ENCODE results near the gene CAPNS1. TPM values are rescaled to one million over a fixed set of nuclear protein-coding genes. Genes with fewer than 3 reads are reported as not detected.
"Not testable (repeated sequence)": the region's sequence is repeated elsewhere in the genome, so short reads cannot be mapped to it uniquely, and the experiment has no call there.

Gene CAPNS1
- total RNA-seq, 2 experiments from 2014 or later = 167 to 177 TPM

- H3K9me3 ChIP-seq (ENCODE audit: control insufficient read depth in 1 of 2, insufficient read depth in 1 of 2, low read length in 2 of 2) = no peaks in the 10 kb centered on the region
- H3K4me3 Mint-ChIP-seq = no peak overlapping the region
- H3K27ac ChIP-seq (ENCODE audit: low read depth in 1 of 2, low read length in 2 of 2) = no peak overlapping the region
- H3K27me3 ChIP-seq (ENCODE audit: control insufficient read depth in 1 of 2, insufficient read depth in 2 of 2, low read length in 2 of 2) = no peaks in the 10 kb centered on the region
- no peaks in the 10 kb centered on the region for H3K36me3 Mint-ChIP-seq (ENCODE audit: low read depth)
- no peak overlapping the region for H3K4me3 ChIP-seq (ENCODE audit: low read length)
- no peak overlapping the region for H3K27ac Mint-ChIP-seq
- H3K27me3 Mint-ChIP-seq = no peaks in the 10 kb centered on the region
- CTCF ChIA-PET = interaction anchor here (1.7 kb wide), 1 partner anchor 45 kb away, joined by 4 read pairs; no protein-coding TSS in a partner anchor
- TF ChIP-seq, protein P1, sequence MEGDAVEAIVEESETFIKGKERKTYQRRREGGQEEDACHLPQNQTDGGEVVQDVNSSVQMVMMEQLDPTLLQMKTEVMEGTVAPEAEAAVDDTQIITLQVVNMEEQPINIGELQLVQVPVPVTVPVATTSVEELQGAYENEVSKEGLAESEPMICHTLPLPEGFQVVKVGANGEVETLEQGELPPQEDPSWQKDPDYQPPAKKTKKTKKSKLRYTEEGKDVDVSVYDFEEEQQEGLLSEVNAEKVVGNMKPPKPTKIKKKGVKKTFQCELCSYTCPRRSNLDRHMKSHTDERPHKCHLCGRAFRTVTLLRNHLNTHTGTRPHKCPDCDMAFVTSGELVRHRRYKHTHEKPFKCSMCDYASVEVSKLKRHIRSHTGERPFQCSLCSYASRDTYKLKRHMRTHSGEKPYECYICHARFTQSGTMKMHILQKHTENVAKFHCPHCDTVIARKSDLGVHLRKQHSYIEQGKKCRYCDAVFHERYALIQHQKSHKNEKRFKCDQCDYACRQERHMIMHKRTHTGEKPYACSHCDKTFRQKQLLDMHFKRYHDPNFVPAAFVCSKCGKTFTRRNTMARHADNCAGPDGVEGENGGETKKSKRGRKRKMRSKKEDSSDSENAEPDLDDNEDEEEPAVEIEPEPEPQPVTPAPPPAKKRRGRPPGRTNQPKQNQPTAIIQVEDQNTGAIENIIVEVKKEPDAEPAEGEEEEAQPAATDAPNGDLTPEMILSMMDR (IDR thresholded peaks at IDR 0.05) = no peak
- intact Hi-C loops (cut with DNase I, micrococcal nuclease) = loop anchor here in 1 of 2 experiments (2.0 to 5.0 kb wide), 2 partner anchors 112 to 216 kb away; no protein-coding TSS in a partner anchor
- ATAC-seq (ENCODE audit: poor library complexity) (no peak), DNase-seq (no peak)
- POLR2A ChIA-PET = interaction anchor here (0.6 to 1.3 kb wide), 2 partner anchors 33 to 47 kb away, joined by 3 read pairs; partner anchors contain the start of gene CAPNS1
- H3K9me3 Mint-ChIP-seq = no peaks in the 10 kb centered on the region
- H3K4me1 Mint-ChIP-seq (ENCODE audit: low read depth) = peaks cover 4% of the 10 kb centered on the region
- peaks cover 4% of the 10 kb centered on the region for H3K4me1 ChIP-seq (ENCODE audit: insufficient read depth, low read length)
- H3K36me3 ChIP-seq (ENCODE audit: insufficient read depth, low read length) = no peaks in the 10 kb centered on the region
These were observed 33.0 kb downstream of the CAPNS1 start for GRCh38 chr19:36172852-36173251.

DNA sequence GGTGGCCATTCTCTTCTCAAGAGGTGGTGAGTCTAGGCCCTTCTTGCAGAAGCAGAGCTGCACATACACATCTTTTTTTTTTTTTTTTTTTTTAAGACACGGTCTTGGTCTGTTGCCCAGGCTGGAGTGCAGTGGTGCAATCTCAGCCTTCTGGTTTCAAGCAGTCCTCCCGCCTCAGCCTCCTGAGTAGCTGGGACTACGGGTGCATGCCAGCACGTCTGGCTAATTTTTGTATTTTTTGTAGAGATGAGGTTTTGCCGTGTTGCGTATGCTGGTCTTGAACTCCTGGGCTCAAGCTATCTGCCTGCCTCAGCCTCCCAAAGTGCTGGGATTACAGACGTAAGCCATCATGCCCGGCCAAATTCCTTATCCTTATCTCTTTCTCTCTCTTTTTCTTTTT, 34.0 kb downstream of the CAPNS1 start:
- not testable (repeated sequence) for H3K36me3 ChIP-seq (ENCODE audit: insufficient read depth, low read length); H3K9me3 ChIP-seq (ENCODE audit: control insufficient read depth in 1 of 2, insufficient read depth in 1 of 2, low read length in 2 of 2); H3K4me3 Mint-ChIP-seq; H3K27ac ChIP-seq (ENCODE audit: low read depth in 1 of 2, low read length in 2 of 2); H3K36me3 Mint-ChIP-seq (ENCODE audit: low read depth); H3K27me3 ChIP-seq (ENCODE audit: control insufficient read depth in 1 of 2, insufficient read depth in 2 of 2, low read length in 2 of 2); H3K4me1 Mint-ChIP-seq (ENCODE audit: low read depth); H3K4me3 ChIP-seq (ENCODE audit: low read length); H3K27me3 Mint-ChIP-seq; H3K9me3 Mint-ChIP-seq; DNase-seq; H3K4me1 ChIP-seq (ENCODE audit: insufficient read depth, low read length); ATAC-seq (ENCODE audit: poor library complexity); H3K27ac Mint-ChIP-seq
- POLR2A ChIA-PET = interaction anchor here (1.3 kb wide), 1 partner anchor 48 kb away, joined by 3 read pairs; no protein-coding TSS in a partner anchor
- intact Hi-C loops (cut with DNase I, micrococcal nuclease) = loop anchor here in 1 of 2 experiments (2.0 to 5.0 kb wide), 2 partner anchors 113 to 217 kb away; no protein-coding TSS in a partner anchor
- CTCF ChIA-PET = interaction anchor here (1.7 kb wide), 1 partner anchor 46 kb away, joined by 4 read pairs; no protein-coding TSS in a partner anchor

DNA sequence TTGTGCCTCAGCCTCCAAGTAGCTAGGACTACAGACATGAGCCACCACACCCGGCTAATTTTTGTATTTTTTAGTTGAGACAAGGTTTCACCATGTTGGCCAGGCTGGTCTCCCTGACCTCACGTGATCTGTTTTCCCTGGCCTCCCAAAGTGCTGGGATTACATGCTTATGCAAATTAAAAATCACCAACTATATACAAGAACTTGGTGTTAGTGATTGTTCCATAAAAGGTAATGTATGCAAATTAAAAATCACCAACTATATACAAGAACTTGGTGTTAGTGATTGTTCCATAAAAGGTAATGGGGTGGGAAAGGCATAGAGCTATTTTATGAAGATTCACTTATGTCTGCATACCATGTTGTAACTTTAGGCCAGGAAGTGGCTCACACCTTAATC, 39.2 kb downstream of the CAPNS1 start:
- CTCF ChIA-PET; H3K4me3 Mint-ChIP-seq; H3K27me3 ChIP-seq (ENCODE audit: control insufficient read depth in 1 of 2, insufficient read depth in 2 of 2, low read length in 2 of 2); H3K9me3 ChIP-seq (ENCODE audit: control insufficient read depth in 1 of 2, insufficient read depth in 1 of 2, low read length in 2 of 2); H3K27ac ChIP-seq (ENCODE audit: low read depth in 1 of 2, low read length in 2 of 2); H3K27me3 Mint-ChIP-seq; H3K4me1 Mint-ChIP-seq (ENCODE audit: low read depth); DNase-seq; ATAC-seq (ENCODE audit: poor library complexity); H3K27ac Mint-ChIP-seq; intact Hi-C loops (cut with DNase I, micrococcal nuclease); H3K9me3 Mint-ChIP-seq; H3K4me1 ChIP-seq (ENCODE audit: insufficient read depth, low read length); H3K4me3 ChIP-seq (ENCODE audit: low read length): not testable (repeated sequence)
- POLR2A ChIA-PET = interaction anchor here (1.1 kb wide), 1 partner anchor 64 kb away, joined by 4 read pairs; the partner anchor contains the start of gene POLR2I
- H3K36me3 ChIP-seq (ENCODE audit: insufficient read depth, low read length) = peaks cover 14% of the 10 kb centered on the region
- H3K36me3 Mint-ChIP-seq (ENCODE audit: low read depth) = peaks cover 18% of the 10 kb centered on the region

DNA sequence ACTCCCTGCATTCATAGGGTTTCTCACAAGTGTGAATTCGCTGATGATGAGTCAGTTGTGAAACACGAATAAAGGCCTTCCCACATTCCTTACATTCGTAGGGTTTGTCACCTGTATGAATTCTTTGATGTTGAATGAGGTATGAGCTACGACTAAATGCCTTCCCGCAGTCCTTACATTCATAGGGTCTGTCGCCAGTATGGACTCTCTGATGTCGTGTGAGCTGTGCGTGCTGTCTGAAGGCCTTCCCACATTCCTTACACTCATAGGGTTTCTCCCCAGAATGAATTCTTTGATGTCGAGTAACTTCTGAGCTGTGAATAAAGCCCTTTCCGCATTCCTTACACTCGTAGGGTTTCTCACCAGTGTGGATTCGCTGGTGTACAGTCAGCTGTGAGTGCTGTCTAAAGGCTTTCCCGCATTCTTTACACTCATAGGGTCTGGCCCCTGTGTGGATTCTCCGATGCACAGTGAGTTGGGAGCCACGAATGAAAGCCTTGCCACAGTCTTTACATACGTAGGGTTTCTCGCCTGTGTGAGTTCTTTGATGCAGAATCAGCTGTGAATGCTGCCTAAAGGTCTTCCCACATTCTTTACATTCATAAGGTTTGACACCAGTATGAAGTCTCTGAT, 42.9 kb downstream of the CAPNS1 start:
- TF ChIP-seq, protein P1 (IDR thresholded peaks at IDR 0.05) = no peak
- POLR2A ChIA-PET = no interaction called here
- Mint-ChIP-seq H3K36me3 (ENCODE audit: low read depth) (peaks cover 21% of the 10 kb centered on the region), H3K4me1 (ENCODE audit: low read depth) (no peaks in the 10 kb centered on the region), H3K4me3 (no peak overlapping the region), H3K27me3 (no peaks in the 10 kb centered on the region), H3K27ac (no peak overlapping the region), H3K9me3 (no peaks in the 10 kb centered on the region)
- Histone ChIP-seq H3K36me3 (ENCODE audit: insufficient read depth, low read length) (peaks cover 14% of the 10 kb centered on the region), H3K27ac (ENCODE audit: low read depth in 1 of 2, low read length in 2 of 2) (no peak overlapping the region), H3K27me3 (ENCODE audit: control insufficient read depth in 1 of 2, insufficient read depth in 2 of 2, low read length in 2 of 2) (no peaks in the 10 kb centered on the region), H3K4me3 (ENCODE audit: low read length) (no peak overlapping the region), H3K4me1 (ENCODE audit: insufficient read depth, low read length) (no peaks in the 10 kb centered on the region), H3K9me3 (ENCODE audit: control insufficient read depth in 1 of 2, insufficient read depth in 1 of 2, low read length in 2 of 2) (no peaks in the 10 kb centered on the region)
- ATAC-seq (ENCODE audit: poor library complexity) (no peak), DNase-seq (no peak)
- CTCF ChIA-PET = no interaction called here
- intact Hi-C loops (cut with DNase I, micrococcal nuclease) = no loop called here

All from CD4-positive, alpha-beta T cell (primary cell).